CD4-positive, alpha-beta T cell (primary cell): ENCODE results near the gene ZNF132. TPM values are rescaled to one million over a fixed set of nuclear protein-coding genes. Genes with fewer than 3 reads are reported as not detected.

Experiments
- ATAC-seq: fragments of 200-7000 bp; cut with Tn5 transposase; one replicate; pipeline ENCODE4 v1.10.0; 2022; ENCODE audit warnings: mild to moderate bottlenecking; ENCODE audit not compliant: poor library complexity
- CTCF ChIA-PET: fragments of 350-600 bp; sonication (Branson Sonifier 250); formaldehyde crosslinking; loops from one replicate; lab custom pipeline; 2021; ENCODE audit warnings: antibody characterized with exemption, inconsistent platforms; lab: Charles Lee
- POLR2A ChIA-PET: fragments of 350-600 bp; sonication (Branson Sonifier 250); formaldehyde crosslinking; loops from one replicate; lab custom pipeline; 2021; ENCODE audit warnings: antibody characterized with exemption, inconsistent platforms; lab: Charles Lee
- DNase-seq, 14 experiments: peaks; one replicate each; pipeline ENCODE4 v3.0.0-alpha.2; 2013 to 2020; ENCODE audit warnings: mixed read lengths in 2 of 14
- H3K27ac ChIP-seq, 2 donors: one replicate each; pipeline versions ENCODE4 v1.5.1 to v1.7.0; 2013; ENCODE audit warnings: low read length in 2 of 2, low read depth in 1 of 2, mild to moderate bottlenecking in 1 of 2
- H3K27me3 ChIP-seq, 2 experiments: 1 replicate in 1 of 2; 2 replicates in 1 of 2; pipeline versions ENCODE4 v1.6.1 to v1.7.0; 2013; ENCODE audit warnings: low read length in 2 of 2, control low read depth in 1 of 2, mild to moderate bottlenecking in 1 of 2, moderate library complexity in 1 of 2; ENCODE audit not compliant: insufficient read depth in 2 of 2, control insufficient read depth in 1 of 2
- H3K36me3 ChIP-seq: one replicate; pipeline ENCODE4 v1.6.1; 2013; ENCODE audit warnings: low read length, control low read depth; ENCODE audit not compliant: insufficient read depth
- H3K4me1 ChIP-seq: one replicate; pipeline ENCODE4 v1.6.1; 2013; ENCODE audit warnings: low read length, control low read depth; ENCODE audit not compliant: insufficient read depth
- H3K4me3 ChIP-seq: one replicate; pipeline ENCODE4 v1.5.1; 2013; ENCODE audit warnings: mild to moderate bottlenecking, low read length, moderate library complexity
- H3K9me3 ChIP-seq, 2 experiments: 1 replicate in 1 of 2; 2 replicates in 1 of 2; pipeline versions ENCODE4 v1.6.1 to v1.7.0; 2013; ENCODE audit warnings: low read length in 2 of 2, mild to moderate bottlenecking in 2 of 2, control low read depth in 1 of 2, moderate library complexity in 1 of 2; ENCODE audit not compliant: control insufficient read depth in 1 of 2, insufficient read depth in 1 of 2
- H3K27ac Mint-ChIP-seq: one replicate; pipeline ENCODE4 v1.8.0; 2020; ENCODE audit warnings: mixed read lengths
- H3K27me3 Mint-ChIP-seq: one replicate; pipeline ENCODE4 v1.8.0; 2021; ENCODE audit warnings: mixed read lengths
- H3K36me3 Mint-ChIP-seq: one replicate; pipeline ENCODE4 v1.8.0; 2021; ENCODE audit warnings: low read depth, mixed read lengths
- H3K4me1 Mint-ChIP-seq: one replicate; pipeline ENCODE4 v1.8.0; 2021; ENCODE audit warnings: low read depth, mixed read lengths
- H3K4me3 Mint-ChIP-seq: one replicate; pipeline ENCODE4 v1.8.0; 2020; ENCODE audit warnings: mild to moderate bottlenecking, mixed read lengths
- H3K9me3 Mint-ChIP-seq: one replicate; pipeline ENCODE4 v1.8.0; 2020; ENCODE audit warnings: mixed read lengths
- intact Hi-C, 2 experiments: fragments of 100-400 bp; cut with DNase I in 1 of 2; cut with micrococcal nuclease in 1 of 2; formaldehyde crosslinking; loops; one replicate each; pipeline versions ENCODE4 v1.15.1 to v1.9.0; 2023 to 2025; cut with DNase I, micrococcal nuclease
- total RNA-seq, 174 experiments: library from RNA in 2 of 174; stranded (reverse) in 2 of 174; gene quantifications; one replicate each; pipeline ENCODE4 v1.2.3 and lab custom pipeline; 2021 to 2026
- TF ChIP-seq, protein P1 (sequence below): fragments of 200-600 bp; IDR thresholded peaks from one replicate; pipeline ENCODE4 v1.8.0; 2022; ENCODE audit warnings: antibody characterized with exemption, mild to moderate bottlenecking

The ZNF132 gene
- total RNA-seq, 2 experiments from 2014 or later: 1.0 to 1.4 TPM

DNA sequence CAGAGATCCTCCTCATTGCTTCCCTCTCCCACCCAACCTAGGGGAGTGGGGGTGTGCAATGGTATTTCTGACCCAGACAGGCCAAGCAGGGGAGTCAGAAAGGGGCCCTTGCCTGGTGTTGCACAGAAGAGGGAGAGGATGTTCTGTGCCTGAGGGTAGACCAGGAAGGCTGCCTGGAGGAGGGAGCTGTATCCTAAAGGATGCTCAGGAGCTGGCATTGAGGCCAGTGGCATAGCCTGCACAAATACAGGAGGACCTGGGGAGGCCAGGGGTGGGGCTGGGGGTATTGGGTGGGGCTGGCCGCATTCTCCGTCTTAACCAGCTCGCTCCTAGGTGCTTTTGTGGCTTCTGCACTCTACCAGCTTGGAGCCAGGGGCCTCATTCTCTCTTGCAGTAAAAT, 40.0 kb downstream of the ZNF132 start:
- ATAC-seq: no peak
- DNase-seq: peak in 1 of 14 experiments; percentile 20
- CTCF ChIA-PET: no interaction called here
- Mint-ChIP-seq H3K27ac (no peak overlapping the region), H3K4me1 (peaks cover 9% of the 10 kb centered on the region), H3K9me3 (no peaks in the 10 kb centered on the region), H3K27me3 (peaks cover 25% of the 10 kb centered on the region), H3K36me3 (peaks cover 14% of the 10 kb centered on the region), H3K4me3 (no peak overlapping the region)
- H3K4me1 ChIP-seq: peaks cover 24% of the 10 kb centered on the region
- peaks cover 2% of the 10 kb centered on the region for H3K36me3 ChIP-seq
- POLR2A ChIA-PET: no interaction called here
- H3K4me3 ChIP-seq: no peak overlapping the region
- intact Hi-C loops: loop anchor here in 1 of 2 experiments (5.0 kb wide), 1 partner anchor 218 kb away; the partner anchor contains the start of gene ZNF274
- H3K9me3 ChIP-seq: peaks cover 0 to 9% of the 10 kb centered on the region in 2 experiments
- H3K27ac ChIP-seq: no peak overlapping the region
- peaks cover 16 to 21% of the 10 kb centered on the region in 2 experiments for H3K27me3 ChIP-seq
- TF ChIP-seq, protein P1, sequence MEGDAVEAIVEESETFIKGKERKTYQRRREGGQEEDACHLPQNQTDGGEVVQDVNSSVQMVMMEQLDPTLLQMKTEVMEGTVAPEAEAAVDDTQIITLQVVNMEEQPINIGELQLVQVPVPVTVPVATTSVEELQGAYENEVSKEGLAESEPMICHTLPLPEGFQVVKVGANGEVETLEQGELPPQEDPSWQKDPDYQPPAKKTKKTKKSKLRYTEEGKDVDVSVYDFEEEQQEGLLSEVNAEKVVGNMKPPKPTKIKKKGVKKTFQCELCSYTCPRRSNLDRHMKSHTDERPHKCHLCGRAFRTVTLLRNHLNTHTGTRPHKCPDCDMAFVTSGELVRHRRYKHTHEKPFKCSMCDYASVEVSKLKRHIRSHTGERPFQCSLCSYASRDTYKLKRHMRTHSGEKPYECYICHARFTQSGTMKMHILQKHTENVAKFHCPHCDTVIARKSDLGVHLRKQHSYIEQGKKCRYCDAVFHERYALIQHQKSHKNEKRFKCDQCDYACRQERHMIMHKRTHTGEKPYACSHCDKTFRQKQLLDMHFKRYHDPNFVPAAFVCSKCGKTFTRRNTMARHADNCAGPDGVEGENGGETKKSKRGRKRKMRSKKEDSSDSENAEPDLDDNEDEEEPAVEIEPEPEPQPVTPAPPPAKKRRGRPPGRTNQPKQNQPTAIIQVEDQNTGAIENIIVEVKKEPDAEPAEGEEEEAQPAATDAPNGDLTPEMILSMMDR: no peak

- TF ChIP-seq, protein P1: no peak
Measured at GRCh38 chr19:58398545-58398944, 41.4 kb downstream of the ZNF132 start.

GRCh38 chr19:58398087-58398486, 41.9 kb downstream of the ZNF132 start:
- Mint-ChIP-seq H3K36me3 (peaks cover 32% of the 10 kb centered on the region), H3K4me3 (no peak overlapping the region), H3K27ac (no peak overlapping the region), H3K4me1 (peaks cover 9% of the 10 kb centered on the region), H3K9me3 (no peaks in the 10 kb centered on the region), H3K27me3 (peaks cover 29% of the 10 kb centered on the region)
- no peak overlapping the region for H3K27ac ChIP-seq
- TF ChIP-seq, protein P1: no peak
- ChIA-PET CTCF (no interaction called here), POLR2A (no interaction called here)
- no peak overlapping the region for H3K4me3 ChIP-seq
- DNase-seq: no peak
- no peak for ATAC-seq
- peaks cover 16 to 21% of the 10 kb centered on the region in 2 experiments for H3K27me3 ChIP-seq
- peaks cover 20% of the 10 kb centered on the region for H3K36me3 ChIP-seq
- peaks cover 24% of the 10 kb centered on the region for H3K4me1 ChIP-seq
- intact Hi-C loops: no loop called here
- peaks cover 0 to 9% of the 10 kb centered on the region in 2 experiments for H3K9me3 ChIP-seq

More at GRCh38 chr19:58398545-58398944, 41.4 kb downstream of the ZNF132 start:
- H3K36me3 ChIP-seq: peaks cover 16% of the 10 kb centered on the region
- Mint-ChIP-seq H3K27ac (no peak overlapping the region), H3K4me3 (no peak overlapping the region), H3K4me1 (peaks cover 9% of the 10 kb centered on the region), H3K36me3 (peaks cover 27% of the 10 kb centered on the region), H3K27me3 (peaks cover 29% of the 10 kb centered on the region), H3K9me3 (no peaks in the 10 kb centered on the region)
- ATAC-seq: no peak
- H3K27me3 ChIP-seq: peaks cover 16 to 21% of the 10 kb centered on the region in 2 experiments
- ChIA-PET CTCF (no interaction called here), POLR2A (no interaction called here)
- H3K4me1 ChIP-seq: peaks cover 24% of the 10 kb centered on the region
- no peak overlapping the region for H3K4me3 ChIP-seq
- no peak overlapping the region for H3K27ac ChIP-seq
- H3K9me3 ChIP-seq: peaks cover 0 to 9% of the 10 kb centered on the region in 2 experiments
- DNase-seq: no peak
- intact Hi-C loops: no loop called here
